Measurements from ENCODE around the gene PLEKHO2. TPM values are rescaled to one million over a fixed set of nuclear protein-coding genes. Genes with fewer than 3 reads are reported as not detected.

The PLEKHO2 gene
- total and polyA plus RNA-seq, 3 experiments from 2014 or later = 15.8 to 33.3 (median 16.1) TPM

GRCh38 chr15:64836023-64836536 lies 5.6 kb upstream of the PLEKHO2 start:
- Histone ChIP-seq H3K9me3 (ENCODE audit: low read length) (no peaks in the 10 kb centered on the region), H3K36me3 (ENCODE audit: insufficient read depth, low read length) (no peaks in the 10 kb centered on the region), H3K27ac (ENCODE audit: low read depth, low read length) (no peak overlapping the region), H3K27me3 (ENCODE audit: insufficient read depth, low read length, poor library complexity, severe bottlenecking) (no peaks in the 10 kb centered on the region), H3K4me1 (ENCODE audit: insufficient read depth, low read length) (peaks cover 53% of the 10 kb centered on the region), H3K4me3 (ENCODE audit: low read length) (no peak overlapping the region)
- Mint-ChIP-seq H3K9me3 (no peaks in the 10 kb centered on the region), H3K27ac (peak overlapping the region; percentile 1 to 88 (median 78)), H3K4me1 (peaks cover 45 to 54% (median 51%) of the 10 kb centered on the region in 3 donors), H3K36me3 (no peaks in the 10 kb centered on the region), H3K27me3 (peaks cover 0 to 1% of the 10 kb centered on the region in 2 donors), H3K4me3 (peak overlapping the region; percentile 11 to 70 (median 52))
- ChIA-PET POLR2A (interaction anchor here (0.5 to 1.4 kb wide), 3 partner anchors 10 to 58 kb away, joined by 5 to 17 read pairs (median 13); partner anchors contain the start of gene PIF1), CTCF (interaction anchor here (0.8 to 5.2 kb wide), 22 partner anchors 10 to 449 kb away, joined by 3 to 62 read pairs (median 5); partner anchors contain the start of genes ANKDD1A, PIF1 and TRIP4)
- DNase-seq = no peak

GRCh38 chr15:64837502-64837901 lies 4.2 kb upstream of the PLEKHO2 start:
- H3K36me3 ChIP-seq (ENCODE audit: insufficient read depth, low read length) = no peaks in the 10 kb centered on the region
- H3K9me3 ChIP-seq (ENCODE audit: low read length) = no peaks in the 10 kb centered on the region
- peak in 4 of 5 donors; percentile 12 to 77 (median 58) for DNase-seq
- no peaks in the 10 kb centered on the region for H3K27me3 ChIP-seq (ENCODE audit: insufficient read depth, low read length, poor library complexity, severe bottlenecking)
- no peaks in the 10 kb centered on the region for H3K9me3 Mint-ChIP-seq
- no peak overlapping the region for H3K27ac ChIP-seq (ENCODE audit: low read depth, low read length)
- H3K4me1 ChIP-seq (ENCODE audit: insufficient read depth, low read length) = peaks cover 55% of the 10 kb centered on the region
- peaks cover 0 to 5% (median 0%) of the 10 kb centered on the region in 3 donors for H3K36me3 Mint-ChIP-seq
- H3K4me3 Mint-ChIP-seq = peak overlapping the region; percentile 7 to 72 (median 49)
- H3K27ac Mint-ChIP-seq = peak overlapping the region; percentile 0 to 92 (median 81)
- no peak overlapping the region for H3K4me3 ChIP-seq (ENCODE audit: low read length)
- ChIA-PET POLR2A (interaction anchor here (0.6 to 2.1 kb wide), 3 partner anchors 8 to 56 kb away, joined by 4 to 15 read pairs (median 6); partner anchors contain the start of gene PIF1), CTCF (interaction anchor here (0.7 to 5.2 kb wide), 12 partner anchors 9 to 459 kb away, joined by 3 to 62 read pairs (median 4); partner anchors contain the start of gene PIF1)
- peaks cover 50 to 58% (median 57%) of the 10 kb centered on the region in 3 donors for H3K4me1 Mint-ChIP-seq
- H3K27me3 Mint-ChIP-seq = peaks cover 0 to 1% of the 10 kb centered on the region in 2 donors

GRCh38 chr15:64841060-64841343 lies 713 bp upstream of the PLEKHO2 start:
- no peaks in the 10 kb centered on the region for H3K9me3 ChIP-seq (ENCODE audit: low read length)
- Mint-ChIP-seq H3K9me3 (no peaks in the 10 kb centered on the region), H3K27me3 (peaks cover 0 to 1% of the 10 kb centered on the region in 2 donors), H3K4me1 (peaks cover 75 to 85% (median 85%) of the 10 kb centered on the region in 3 donors), H3K36me3 (peaks cover 0 to 15% (median 0%) of the 10 kb centered on the region in 3 donors), H3K4me3 (peak overlapping the region; percentile 77 to 98 (median 91)), H3K27ac (peak overlapping the region; percentile 77 to 92 (median 87))
- peak overlapping the region; percentile 71 for H3K4me3 ChIP-seq (ENCODE audit: low read length)
- ChIA-PET POLR2A (interaction anchor here (0.6 to 2.8 kb wide), 4 partner anchors 15 to 1563 kb away, joined by 3 to 30 read pairs (median 5); partner anchors contain the start of genes APH1B and PIF1), CTCF (interaction anchor here (0.7 to 2.8 kb wide), 13 partner anchors 9 to 410 kb away, joined by 3 to 39 read pairs (median 4); partner anchors contain the start of gene PIF1)
- peak overlapping the region; percentile 64 for H3K27ac ChIP-seq (ENCODE audit: low read depth, low read length)
- H3K27me3 ChIP-seq (ENCODE audit: insufficient read depth, low read length, poor library complexity, severe bottlenecking) = no peaks in the 10 kb centered on the region
- no peak for DNase-seq
- peaks cover 80% of the 10 kb centered on the region for H3K4me1 ChIP-seq (ENCODE audit: insufficient read depth, low read length)
- no peaks in the 10 kb centered on the region for H3K36me3 ChIP-seq (ENCODE audit: insufficient read depth, low read length)

GRCh38 chr15:64842096-64842939 lies 603 bp downstream of the PLEKHO2 start:
- H3K4me1 Mint-ChIP-seq = peaks cover 74 to 88% (median 87%) of the 10 kb centered on the region in 3 donors
- DNase-seq = peak in 1 of 5 donors; percentile 23
- no peaks in the 10 kb centered on the region for H3K9me3 Mint-ChIP-seq
- Histone ChIP-seq H3K36me3 (ENCODE audit: insufficient read depth, low read length) (peaks cover 4% of the 10 kb centered on the region), H3K27me3 (ENCODE audit: insufficient read depth, low read length, poor library complexity, severe bottlenecking) (no peaks in the 10 kb centered on the region), H3K27ac (ENCODE audit: low read depth, low read length) (peak overlapping the region; percentile 77), H3K9me3 (ENCODE audit: low read length) (no peaks in the 10 kb centered on the region), H3K4me1 (ENCODE audit: insufficient read depth, low read length) (peaks cover 79% of the 10 kb centered on the region), H3K4me3 (ENCODE audit: low read length) (peak overlapping the region; percentile 93)
- peak overlapping the region; percentile 86 to 99 (median 96) for H3K27ac Mint-ChIP-seq
- peak overlapping the region; percentile 77 to 99 (median 97) for H3K4me3 Mint-ChIP-seq
- CTCF ChIA-PET = interaction anchor here (1.0 to 3.6 kb wide), 3 partner anchors 10 to 63 kb away, joined by 5 to 20 read pairs (median 9); no protein-coding TSS in a partner anchor
- H3K27me3 Mint-ChIP-seq = peaks cover 0 to 1% of the 10 kb centered on the region in 2 donors
- POLR2A ChIA-PET = interaction anchor here (1.5 to 2.0 kb wide), 2 partner anchors 17 to 52 kb away, joined by 3 to 8 read pairs; partner anchors contain the start of gene PIF1
- peaks cover 0 to 24% (median 0%) of the 10 kb centered on the region in 3 donors for H3K36me3 Mint-ChIP-seq

GRCh38 chr15:64842986-64843561 lies 1.4 kb downstream of the PLEKHO2 start:
- Histone ChIP-seq H3K27me3 (ENCODE audit: insufficient read depth, low read length, poor library complexity, severe bottlenecking) (no peaks in the 10 kb centered on the region), H3K4me1 (ENCODE audit: insufficient read depth, low read length) (peaks cover 79% of the 10 kb centered on the region), H3K9me3 (ENCODE audit: low read length) (no peaks in the 10 kb centered on the region), H3K27ac (ENCODE audit: low read depth, low read length) (peak overlapping the region; percentile 77), H3K4me3 (ENCODE audit: low read length) (peak overlapping the region; percentile 93), H3K36me3 (ENCODE audit: insufficient read depth, low read length) (peaks cover 6% of the 10 kb centered on the region)
- Mint-ChIP-seq H3K4me1 (peaks cover 71 to 88% (median 87%) of the 10 kb centered on the region in 3 donors), H3K27ac (peak overlapping the region; percentile 79 to 99 (median 92)), H3K27me3 (peaks cover 0 to 1% of the 10 kb centered on the region in 2 donors), H3K9me3 (no peaks in the 10 kb centered on the region), H3K36me3 (peaks cover 0 to 28% (median 2%) of the 10 kb centered on the region in 3 donors), H3K4me3 (peak overlapping the region; percentile 77 to 99 (median 97))
- ChIA-PET CTCF (interaction anchor here (1.0 to 6.1 kb wide), 4 partner anchors 7 to 63 kb away, joined by 5 to 30 read pairs (median 14); no protein-coding TSS in a partner anchor), POLR2A (interaction anchor here (0.6 to 2.0 kb wide), 4 partner anchors 17 to 61 kb away, joined by 3 to 8 read pairs (median 4); partner anchors contain the start of gene PIF1)
- no peak for DNase-seq

- Mint-ChIP-seq H3K27ac (peak overlapping the region; percentile 43 to 99 (median 91)), H3K36me3 (peaks cover 0 to 36% (median 5%) of the 10 kb centered on the region in 3 donors), H3K9me3 (no peaks in the 10 kb centered on the region), H3K27me3 (peaks cover 0 to 1% of the 10 kb centered on the region in 2 donors), H3K4me1 (peaks cover 67 to 85% (median 84%) of the 10 kb centered on the region in 3 donors), H3K4me3 (peak overlapping the region; percentile 77 to 99 (median 97))
- no peak for DNase-seq
- H3K36me3 ChIP-seq (ENCODE audit: insufficient read depth, low read length) = peaks cover 10% of the 10 kb centered on the region
- H3K4me1 ChIP-seq (ENCODE audit: insufficient read depth, low read length) = peaks cover 70% of the 10 kb centered on the region
- H3K9me3 ChIP-seq (ENCODE audit: low read length) = no peaks in the 10 kb centered on the region
- peak overlapping the region; percentile 36 for H3K4me3 ChIP-seq (ENCODE audit: low read length)
- POLR2A ChIA-PET = interaction anchor here (1.5 to 2.0 kb wide), 2 partner anchors 18 to 51 kb away, joined by 3 to 8 read pairs; partner anchors contain the start of gene PIF1
- H3K27ac ChIP-seq (ENCODE audit: low read depth, low read length) = peak overlapping the region; percentile 13
- H3K27me3 ChIP-seq (ENCODE audit: insufficient read depth, low read length, poor library complexity, severe bottlenecking) = no peaks in the 10 kb centered on the region
- CTCF ChIA-PET = interaction anchor here (1.0 to 6.1 kb wide), 4 partner anchors 7 to 62 kb away, joined by 3 to 30 read pairs (median 14); no protein-coding TSS in a partner anchor
These were observed 2.3 kb downstream of the PLEKHO2 start for GRCh38 chr15:64843991-64844390.

GRCh38 chr15:64844576-64845145 lies 2.9 kb downstream of the PLEKHO2 start:
- DNase-seq = peak in 4 of 5 donors; percentile 29 to 61 (median 34)
- Histone ChIP-seq H3K4me3 (ENCODE audit: low read length) (peak overlapping the region; percentile 36), H3K9me3 (ENCODE audit: low read length) (no peaks in the 10 kb centered on the region), H3K27me3 (ENCODE audit: insufficient read depth, low read length, poor library complexity, severe bottlenecking) (no peaks in the 10 kb centered on the region), H3K36me3 (ENCODE audit: insufficient read depth, low read length) (peaks cover 10% of the 10 kb centered on the region), H3K4me1 (ENCODE audit: insufficient read depth, low read length) (peaks cover 66% of the 10 kb centered on the region), H3K27ac (ENCODE audit: low read depth, low read length) (peak overlapping the region; percentile 18)
- H3K27me3 Mint-ChIP-seq = peaks cover 0 to 1% of the 10 kb centered on the region in 2 donors
- peak overlapping the region; percentile 77 to 99 (median 97) for H3K4me3 Mint-ChIP-seq
- ChIA-PET POLR2A (interaction anchor here (2.5 kb wide), 1 partner anchor 49 kb away, joined by 16 read pairs; no protein-coding TSS in a partner anchor), CTCF (interaction anchor here (1.0 to 6.1 kb wide), 4 partner anchors 8 to 61 kb away, joined by 3 to 30 read pairs (median 14); no protein-coding TSS in a partner anchor)
- H3K36me3 Mint-ChIP-seq = peaks cover 0 to 40% (median 5%) of the 10 kb centered on the region in 3 donors
- H3K27ac Mint-ChIP-seq = peak overlapping the region; percentile 43 to 99 (median 91)
- H3K9me3 Mint-ChIP-seq = no peaks in the 10 kb centered on the region
- peaks cover 63 to 80% (median 77%) of the 10 kb centered on the region in 3 donors for H3K4me1 Mint-ChIP-seq
